T-helper 2 cell treated with Interferon-gamma antibody and Interleukin-4, amounts not matched to agents 100 ng/mL and 5 ng/mL, for 36 hours (primary cell): ENCODE measurements around the gene PRPS1. TPM values are rescaled to one million over a fixed set of nuclear protein-coding genes. Genes with fewer than 3 reads are reported as not detected.
"Not testable (repeated sequence)": the region's sequence is repeated elsewhere in the genome, so short reads cannot be mapped to it uniquely, and the experiment has no call there.

ENCODE experiments used
- intact Hi-C: fragments of 100-400 bp; cut with micrococcal nuclease; formaldehyde crosslinking; loops from one replicate; pipeline ENCODE4 v1.15.1; 2023
- total RNA-seq: library from RNA; stranded (reverse); gene quantifications from 2 replicates; pipeline ENCODE4 v1.2.3, GENCODE V29; 2022

The PRPS1 gene
- total RNA-seq, 1 donor from 2014 or later = 64.6 TPM

DNA sequence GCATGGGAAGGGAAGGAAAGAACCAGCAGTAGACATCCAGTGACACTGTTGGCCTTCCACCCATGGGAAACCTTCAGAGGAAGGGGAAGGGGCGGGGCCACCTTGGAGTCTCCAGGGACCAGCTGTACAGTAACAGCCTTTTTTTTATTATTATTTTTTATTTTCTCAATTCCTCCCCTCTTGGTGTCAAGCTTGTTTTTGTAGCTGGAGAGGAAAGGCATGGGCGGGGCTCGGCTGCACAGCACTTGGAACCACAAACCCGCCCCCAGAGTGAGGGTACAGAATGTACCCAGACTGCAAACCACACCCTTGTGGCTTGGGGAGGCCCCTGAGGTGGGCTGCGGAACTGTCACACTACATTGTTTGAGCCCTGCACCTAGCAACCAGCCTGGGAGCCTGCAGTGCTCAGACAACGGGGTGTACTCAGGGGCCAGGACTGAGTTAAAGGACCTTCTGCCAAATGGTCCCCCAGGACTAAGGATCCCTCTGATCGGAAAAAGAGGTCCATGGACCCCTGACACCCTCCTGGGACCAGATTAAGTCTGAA lies 45.7 kb downstream of the PRPS1 start:
- intact Hi-C loops = loop anchor here (1.0 to 5.0 kb wide), 8 partner anchors 37 to 417 kb away; partner anchors contain the start of genes ATG4A, MID2, NCBP2L and PRPS1

DNA sequence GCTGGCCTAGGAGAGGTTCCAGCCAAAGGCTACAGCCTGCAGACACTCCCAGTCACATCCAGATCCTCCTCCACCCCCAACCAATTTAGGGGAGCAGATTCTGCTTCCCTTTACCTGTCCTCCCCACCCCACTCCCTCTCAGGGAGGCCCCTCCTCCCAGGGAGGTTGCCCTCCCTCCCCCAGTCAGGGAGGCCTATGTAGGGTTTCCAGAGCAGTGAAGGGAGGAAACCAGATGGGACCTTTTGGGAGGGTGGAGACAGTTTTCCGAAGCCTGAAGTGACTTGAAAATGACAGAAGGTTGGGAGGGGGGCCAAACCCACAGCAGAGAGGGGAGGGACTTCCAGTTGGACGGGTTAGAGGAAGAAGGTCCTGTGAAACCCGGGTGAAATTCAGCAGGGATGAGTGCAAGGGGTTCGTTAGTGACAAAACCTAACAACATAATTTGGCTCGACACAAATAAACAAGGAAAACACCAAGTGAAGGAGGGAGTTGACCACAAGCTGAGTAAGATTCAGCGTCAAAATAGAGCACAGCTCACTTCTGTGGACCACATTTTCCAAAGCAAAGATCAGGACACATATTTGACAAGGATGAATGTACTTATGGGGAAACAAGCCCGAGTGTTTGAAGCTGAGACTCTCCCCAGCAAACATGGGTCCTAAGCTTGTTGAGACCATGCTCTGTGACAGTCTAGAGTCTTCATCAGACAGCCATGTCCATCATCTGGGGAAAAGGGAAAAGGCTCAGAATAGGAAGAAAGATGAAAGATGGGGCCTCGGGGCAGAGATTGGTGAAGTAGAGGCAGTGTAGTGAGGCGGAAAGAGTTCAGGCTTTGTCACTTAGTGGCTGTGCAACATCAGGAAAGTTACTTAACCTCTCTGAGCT lies 46.4 kb downstream of the PRPS1 start:
- intact Hi-C loops = loop anchor here (1.0 to 5.0 kb wide), 2 partner anchors 37 to 153 kb away; partner anchors contain the start of gene MID2

DNA sequence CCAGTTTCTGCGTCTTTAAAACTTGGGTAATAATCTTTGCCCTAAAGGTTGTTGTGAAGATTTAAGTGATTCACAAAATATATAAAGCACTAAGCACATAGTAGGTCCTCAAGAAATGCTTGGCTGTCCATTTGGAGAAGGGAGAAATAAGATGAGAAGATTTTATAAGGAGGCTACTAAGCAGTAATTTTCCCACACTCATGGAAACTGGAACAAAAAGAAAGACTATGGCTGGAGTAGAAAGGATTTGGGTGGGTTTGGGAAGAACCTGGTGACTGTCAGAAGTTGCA lies 47.0 kb downstream of the PRPS1 start:
- intact Hi-C loops = no loop called here

DNA sequence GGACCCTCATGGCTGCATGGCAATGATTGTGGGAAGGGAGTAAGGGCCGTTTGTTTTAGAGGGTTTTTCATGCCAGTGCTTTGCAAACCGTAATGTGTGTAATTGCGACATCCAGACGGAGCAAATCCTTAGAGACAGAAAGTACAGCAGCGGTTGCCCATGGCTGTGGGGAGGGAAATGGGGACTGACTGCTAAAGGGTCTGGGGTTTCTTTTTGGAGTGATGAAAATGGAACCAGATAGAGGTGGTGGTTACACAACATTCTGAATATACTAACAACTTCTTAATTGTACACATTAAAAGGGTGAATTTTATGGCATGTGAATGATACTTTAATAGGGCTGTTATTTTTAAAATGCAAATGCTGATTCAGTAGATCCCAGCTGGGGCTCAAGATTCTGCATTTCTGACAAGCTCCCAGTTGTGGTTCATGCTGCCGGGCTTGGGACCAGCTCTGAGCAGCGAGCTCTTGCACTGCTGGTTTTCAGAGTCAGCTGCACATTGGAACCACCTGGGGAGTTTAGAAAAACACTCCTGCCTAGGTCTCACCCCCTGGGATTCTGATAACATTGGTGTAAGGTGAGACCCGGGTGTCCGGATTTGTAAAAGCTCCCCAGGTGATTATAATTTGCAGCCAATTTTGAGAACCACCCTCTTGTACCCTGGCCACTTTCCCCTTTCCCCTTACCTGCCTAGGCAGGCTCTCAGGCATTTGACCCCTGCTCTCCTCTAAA lies 47.7 kb downstream of the PRPS1 start:
- intact Hi-C loops = no loop called here

DNA sequence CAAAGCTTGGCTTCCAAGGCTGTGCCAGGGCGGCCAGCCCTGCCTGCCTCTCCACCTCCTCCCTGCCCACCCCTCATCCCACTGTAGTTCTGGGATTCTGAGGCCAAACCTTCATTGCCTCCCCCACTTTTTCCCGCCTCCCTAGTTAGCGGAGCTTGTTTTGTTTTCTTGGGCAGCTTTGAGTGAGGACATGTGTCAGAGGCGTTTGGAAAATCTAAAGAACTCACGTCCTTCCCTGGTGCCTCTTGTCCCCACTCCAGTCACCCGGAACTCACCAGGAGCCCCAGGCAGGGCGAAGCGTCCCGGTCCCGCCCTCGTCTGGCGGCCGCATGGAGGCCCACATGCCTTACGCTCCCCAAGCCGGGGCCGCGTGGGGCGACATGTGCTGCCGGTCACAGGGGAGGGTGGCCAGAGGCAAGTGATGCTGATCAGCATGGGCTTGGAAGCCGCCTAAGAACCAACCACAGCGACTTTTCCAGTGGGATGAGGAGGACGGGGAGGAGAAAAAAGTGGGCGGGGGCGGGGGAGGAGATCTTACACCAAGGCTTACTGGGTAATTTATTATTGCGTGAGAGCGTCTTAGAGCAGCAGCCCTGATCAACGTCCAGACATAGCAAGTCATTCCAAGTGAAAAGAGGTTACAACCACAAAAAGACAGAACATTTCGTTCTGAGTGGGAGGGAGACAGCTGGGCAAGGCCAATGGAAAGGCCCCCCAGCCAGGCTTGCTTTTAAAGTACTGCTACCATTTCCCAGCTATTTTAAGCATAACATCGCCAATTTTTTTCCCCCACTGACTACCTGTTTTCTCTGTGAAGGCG lies 48.5 kb downstream of the PRPS1 start:
- intact Hi-C loops = no loop called here

DNA sequence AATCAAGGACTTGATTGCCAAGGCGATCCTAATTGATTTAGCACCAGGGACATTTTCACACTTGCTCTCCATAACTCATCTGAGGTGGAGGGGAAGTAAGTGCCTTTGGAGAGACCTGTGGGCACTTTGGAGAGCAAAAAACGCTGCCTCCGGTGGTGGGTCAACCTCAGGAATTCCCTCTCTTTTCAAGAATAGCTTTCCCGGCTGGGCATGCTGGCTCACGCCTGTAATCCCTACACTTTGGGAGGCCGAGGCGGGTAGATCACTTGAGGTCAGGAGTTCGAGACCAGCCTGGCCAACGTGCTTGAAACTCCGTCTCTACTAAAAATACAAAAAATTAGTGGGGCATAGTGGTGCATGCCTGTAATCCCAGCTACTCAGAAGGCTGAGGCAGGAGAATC lies 49.2 kb downstream of the PRPS1 start:
- intact Hi-C loops = no loop called here

DNA sequence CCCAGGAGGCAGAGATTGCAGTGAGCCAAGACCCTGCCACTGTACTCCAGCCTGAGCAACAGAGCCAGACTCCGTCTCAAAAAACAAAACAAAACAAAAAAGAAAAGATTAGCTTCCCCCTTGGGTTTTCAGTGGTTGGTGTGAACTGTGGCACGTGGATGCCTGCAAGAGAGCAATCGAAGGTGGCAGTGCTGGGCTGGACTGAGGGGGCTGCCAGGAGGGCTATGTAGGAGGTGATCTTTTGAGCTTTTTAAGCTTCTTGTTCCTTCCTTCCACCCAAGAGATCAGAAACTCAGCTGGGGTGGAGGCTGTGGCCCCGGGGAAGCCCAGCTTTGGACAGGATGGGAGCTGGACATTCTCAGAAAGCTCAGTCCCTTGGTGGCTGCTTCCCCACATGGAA lies 49.6 kb downstream of the PRPS1 start:
- intact Hi-C loops = no loop called here

DNA sequence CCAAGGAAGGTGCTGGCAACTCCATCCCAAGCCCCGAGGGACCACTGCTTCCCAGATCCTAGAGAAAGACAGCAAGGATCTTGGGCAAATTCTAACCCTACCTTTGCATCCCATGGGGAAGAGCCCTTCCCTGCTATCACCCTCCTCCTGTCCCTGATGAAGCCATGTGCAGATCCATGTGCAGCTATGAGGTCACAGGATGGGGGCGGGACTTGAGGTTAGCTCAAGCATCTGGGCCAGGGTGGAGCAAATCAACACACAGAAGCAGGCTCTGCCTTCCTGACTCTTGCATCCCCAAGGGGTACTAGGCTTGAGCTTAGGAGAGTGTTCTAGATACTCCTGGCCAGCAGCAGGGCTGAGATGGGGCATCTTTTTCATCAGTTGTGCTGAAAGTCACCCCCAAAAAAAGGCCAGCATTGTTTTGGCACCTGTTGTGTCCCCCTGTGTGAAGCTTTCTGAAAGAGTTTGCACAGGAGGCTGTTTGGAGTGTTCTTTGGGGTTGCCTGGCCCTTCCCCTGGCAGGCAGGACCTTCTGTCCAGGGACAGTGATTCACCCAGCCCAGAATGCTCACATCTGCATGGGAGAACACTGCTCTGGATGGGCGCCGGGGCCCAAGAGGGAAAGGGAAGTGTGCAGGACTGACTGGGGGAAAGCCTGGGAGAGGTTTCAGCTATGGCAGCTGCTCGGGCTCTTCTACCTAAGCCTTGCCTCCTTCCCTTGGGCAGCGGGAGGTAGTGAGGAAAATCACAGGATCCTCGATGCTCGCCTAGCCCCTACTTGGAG lies 50.8 kb downstream of the PRPS1 start:
- intact Hi-C loops = loop anchor here (1.0 kb wide), 1 partner anchor 32 kb away; no protein-coding TSS in a partner anchor

DNA sequence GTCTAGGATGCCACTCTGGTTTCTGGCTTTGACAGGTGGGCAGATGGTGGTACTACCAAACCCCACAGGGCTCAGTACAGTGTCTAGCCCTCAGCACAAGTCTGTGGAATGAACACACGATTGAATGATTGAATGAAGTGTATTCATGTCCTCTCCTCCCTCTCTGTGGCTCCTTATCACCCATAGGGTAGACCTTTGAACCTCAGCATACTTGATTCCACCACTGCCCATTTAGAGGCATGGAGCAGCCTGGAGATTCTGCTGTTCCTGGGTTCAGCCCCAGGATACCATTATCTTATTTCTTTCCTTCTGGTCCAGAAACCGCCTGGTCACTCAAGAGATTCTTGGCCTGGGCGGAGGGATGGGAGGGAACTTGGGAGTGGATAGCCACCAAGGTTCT lies 53.9 kb downstream of the PRPS1 start:
- intact Hi-C loops = no loop called here

DNA sequence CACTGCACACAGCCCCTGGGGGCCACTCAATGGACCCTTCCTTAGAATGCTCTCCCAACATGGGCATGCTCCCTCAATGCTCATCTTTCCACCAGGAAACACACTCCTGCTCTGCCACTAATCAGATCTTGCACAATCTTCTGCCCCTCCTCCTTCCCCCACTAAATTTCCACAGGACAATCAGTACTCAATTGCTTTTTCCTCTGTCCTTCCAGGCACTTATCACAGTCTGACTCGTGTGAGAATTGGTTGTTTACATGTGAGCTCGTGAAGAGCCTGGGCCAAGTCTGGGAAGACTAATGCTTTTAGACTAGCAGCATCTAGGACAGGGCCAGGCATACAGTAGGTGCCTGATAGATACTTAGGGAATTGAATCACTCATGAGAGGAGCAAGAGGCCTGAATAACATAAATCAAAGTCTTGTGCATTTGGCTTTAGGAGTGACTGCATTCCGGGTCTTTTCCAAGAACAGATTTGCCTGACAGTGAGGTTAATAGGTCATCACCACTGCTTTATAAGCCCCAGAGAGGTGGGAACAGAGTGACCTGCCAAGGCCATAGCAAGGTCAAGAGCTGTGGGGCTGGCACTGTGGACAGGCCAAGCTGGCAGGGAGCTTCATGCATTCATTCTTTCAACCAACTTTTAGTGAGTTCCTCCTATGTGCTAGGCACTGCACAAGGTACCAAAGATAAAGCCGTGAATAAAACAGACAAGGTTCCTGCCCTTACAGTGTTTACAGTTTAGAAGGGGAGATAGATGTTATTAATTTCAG lies 55.0 kb downstream of the PRPS1 start:
- intact Hi-C loops = no loop called here

DNA sequence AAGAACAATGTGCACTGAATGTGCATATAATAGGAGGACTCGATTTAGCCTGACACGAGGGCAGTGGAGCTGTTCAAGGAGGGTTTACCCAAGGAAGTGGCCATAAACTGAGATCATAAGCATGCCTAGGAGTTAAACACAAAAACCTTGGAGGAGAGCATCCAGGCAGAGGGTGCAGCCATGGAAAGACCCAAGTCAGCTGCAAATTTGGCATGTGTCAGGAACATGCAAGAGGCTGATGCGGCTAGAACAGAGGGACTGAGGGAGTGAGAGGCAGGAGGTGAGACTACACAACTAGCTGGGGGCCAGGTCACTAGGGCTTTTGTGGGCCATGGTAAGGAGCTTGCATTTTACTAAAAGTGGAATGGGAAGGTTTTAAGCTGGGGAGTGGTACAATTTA lies 55.6 kb downstream of the PRPS1 start:
- intact Hi-C loops = no loop called here

DNA sequence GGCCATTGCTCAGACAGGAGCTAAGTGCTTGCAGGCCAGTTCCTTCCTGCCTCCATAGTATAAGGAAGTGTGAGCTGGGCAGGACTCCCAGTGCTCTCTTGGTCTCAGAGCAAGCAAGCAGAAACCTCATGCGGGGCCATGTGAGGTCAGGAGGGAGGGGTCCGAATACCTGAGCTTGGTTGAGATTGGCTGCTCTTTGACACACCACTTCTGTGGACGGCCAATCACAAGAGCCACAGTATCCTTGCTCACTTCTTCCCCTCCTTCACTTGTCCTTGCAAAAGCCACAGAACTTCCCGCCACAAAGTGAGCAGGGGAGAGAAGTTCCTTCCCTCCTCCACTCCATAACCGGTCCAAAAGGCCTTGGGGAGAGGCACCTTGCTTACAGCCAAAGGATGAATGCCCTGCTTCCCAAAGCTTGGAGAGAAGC lies 56.7 kb downstream of the PRPS1 start:
- intact Hi-C loops = no loop called here

DNA sequence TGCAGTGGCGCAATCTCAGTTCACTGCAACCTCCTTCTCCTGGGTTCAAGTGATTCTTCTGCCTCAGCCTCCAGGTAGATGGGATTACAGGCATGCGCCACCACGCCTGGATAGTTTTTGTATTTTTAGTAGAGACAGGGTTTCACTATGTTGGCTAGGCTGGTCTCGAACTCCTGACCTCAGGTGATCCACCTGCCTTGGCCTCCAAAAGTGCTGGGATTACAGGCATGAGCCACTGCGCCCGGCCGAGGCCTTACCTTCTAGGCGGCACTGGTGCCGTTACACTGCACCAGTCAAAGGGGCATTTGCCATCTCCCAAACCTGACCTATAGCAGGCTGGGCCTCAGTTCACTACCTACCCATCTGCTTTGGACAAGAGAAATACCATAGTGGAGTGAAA lies 57.3 kb downstream of the PRPS1 start:
- intact Hi-C loops = not testable (repeated sequence)

DNA sequence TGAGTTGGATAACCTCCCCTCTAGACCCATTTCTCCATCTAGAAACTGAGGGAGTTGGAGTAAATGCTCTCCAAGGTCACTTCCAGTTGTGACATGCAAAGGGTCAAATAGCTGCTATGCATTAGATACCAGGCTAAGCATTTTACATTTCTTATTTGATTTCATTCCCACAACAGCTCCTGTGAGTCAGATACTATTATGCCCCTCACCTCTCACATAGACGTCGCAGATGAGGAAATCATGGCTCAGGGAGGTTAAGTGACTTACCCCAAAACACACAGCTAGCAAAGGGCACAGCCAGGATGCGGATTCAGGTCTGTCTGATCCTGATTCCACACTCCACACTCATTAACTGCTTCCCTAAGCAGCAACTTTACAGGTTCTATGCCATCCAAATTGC lies 57.7 kb downstream of the PRPS1 start:
- intact Hi-C loops = no loop called here

DNA sequence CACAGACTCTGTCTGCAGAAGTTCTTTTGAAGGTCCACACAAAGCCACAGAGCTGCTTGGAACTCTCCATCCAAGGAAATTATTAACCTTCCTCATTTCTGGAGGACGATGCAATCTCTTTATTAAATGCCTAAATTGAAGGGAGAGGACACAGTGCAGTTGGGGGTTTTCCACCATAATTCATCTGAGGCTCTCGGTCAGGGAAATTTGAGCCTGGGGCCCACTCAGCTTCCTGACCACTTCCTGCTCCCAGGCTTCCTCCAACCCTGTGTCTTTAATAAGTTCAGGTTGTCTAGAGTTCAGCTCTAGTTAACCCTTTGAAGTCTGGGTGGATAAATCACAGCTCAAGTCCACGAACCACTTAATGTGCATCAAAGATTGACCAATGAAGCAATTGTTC lies 58.5 kb downstream of the PRPS1 start:
- intact Hi-C loops = no loop called here

DNA sequence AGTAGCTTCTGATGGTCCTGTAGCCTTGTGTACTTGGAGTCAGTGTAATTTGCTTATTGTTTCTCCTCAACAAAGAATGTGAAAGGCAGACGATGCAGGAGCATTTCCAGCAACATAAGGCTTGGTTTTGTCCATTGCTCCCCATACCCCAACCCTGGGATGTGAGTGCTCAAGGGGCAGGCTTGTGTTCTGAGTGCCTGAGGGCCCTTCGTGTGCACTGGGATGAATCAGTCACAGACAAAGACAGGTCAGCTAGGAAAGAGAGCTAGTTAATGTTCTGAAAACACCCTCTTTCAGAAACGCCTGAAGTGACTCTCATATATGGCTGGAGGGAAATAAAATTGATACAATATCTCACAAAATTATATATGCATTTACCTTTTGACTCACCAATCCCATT lies 59.1 kb downstream of the PRPS1 start:
- intact Hi-C loops = no loop called here

DNA sequence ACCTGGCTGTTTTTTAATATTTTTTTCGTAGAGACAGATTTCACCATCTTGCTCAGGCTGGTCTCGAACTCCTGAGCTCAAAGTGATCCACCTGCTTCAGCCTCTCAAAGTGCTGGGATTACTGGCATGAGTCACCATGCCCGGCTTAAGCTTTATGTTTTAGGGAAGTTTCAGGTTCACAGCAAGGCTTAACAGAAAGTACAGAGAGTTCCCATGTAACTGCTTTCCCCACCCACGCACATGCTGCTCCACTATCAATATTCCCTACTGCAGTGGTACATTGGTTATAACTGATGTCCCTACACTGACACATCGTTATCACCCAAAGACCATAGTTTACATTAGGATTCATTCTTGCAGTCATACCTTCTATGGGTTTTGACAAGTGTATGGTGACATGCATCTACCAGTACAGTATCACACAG lies 62.7 kb downstream of the PRPS1 start:
- intact Hi-C loops = no loop called here

DNA sequence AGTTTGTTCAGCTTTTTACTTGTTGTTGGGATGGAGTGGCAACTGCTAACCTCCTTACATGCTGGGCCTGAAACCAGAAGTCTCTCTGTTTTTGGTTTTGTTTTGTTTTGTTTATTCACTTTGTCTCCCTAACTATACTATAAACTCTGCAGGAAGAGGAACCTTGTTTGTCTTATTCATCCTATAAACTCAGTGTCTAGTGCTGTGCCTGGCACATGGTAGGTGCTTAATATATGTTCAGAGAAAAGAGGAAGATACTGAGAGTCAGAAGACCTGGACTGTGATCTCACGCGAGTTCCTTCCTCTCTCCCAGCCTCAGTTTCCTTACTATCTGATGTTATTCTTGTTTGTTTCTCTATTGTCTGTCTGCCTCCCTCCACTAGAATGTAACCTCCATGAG lies 71.3 kb downstream of the PRPS1 start:
- intact Hi-C loops = no loop called here

DNA sequence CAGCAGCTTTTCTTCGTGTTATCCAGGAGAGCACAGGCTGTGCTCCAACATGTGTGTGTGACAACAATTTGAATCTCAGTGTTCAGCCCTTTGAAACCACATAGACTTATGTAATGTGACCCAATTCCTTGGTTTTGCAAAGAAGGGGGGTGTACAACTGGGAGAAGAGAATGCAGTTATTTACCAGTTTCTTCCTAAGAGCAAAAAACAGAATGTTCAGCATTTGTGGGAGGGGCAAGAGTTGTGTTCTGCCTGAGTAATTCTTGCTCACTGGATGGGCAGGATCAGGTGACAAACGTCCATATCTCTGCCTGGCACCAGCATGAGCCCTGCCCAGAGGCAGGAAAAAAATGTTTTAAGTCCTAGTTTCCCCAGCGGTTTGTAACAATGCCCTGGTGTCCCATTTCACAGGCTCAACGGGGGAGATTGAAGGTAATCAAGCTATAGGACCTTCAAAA lies 72.0 kb downstream of the PRPS1 start:
- intact Hi-C loops = no loop called here
